GM19328 (cell line): ENCODE data around the gene CHD1L.
"Not testable (repeated sequence)": the region's sequence is repeated elsewhere in the genome, so short reads cannot be mapped to it uniquely, and the experiment has no call there.

Source experiments
- ATAC-seq: cut with Tn5 transposase; IDR thresholded peaks from one replicate; pipeline ENCODE4 v1.9.1; 2021; ENCODE audit warnings: mild to moderate bottlenecking, moderate library complexity; ENCODE audit not compliant: unreplicated experiment

Gene CHD1L

GRCh38 chr1:147264158-147264768, 21.8 kb downstream of the CHD1L start:
- ATAC-seq: no peak

DNA sequence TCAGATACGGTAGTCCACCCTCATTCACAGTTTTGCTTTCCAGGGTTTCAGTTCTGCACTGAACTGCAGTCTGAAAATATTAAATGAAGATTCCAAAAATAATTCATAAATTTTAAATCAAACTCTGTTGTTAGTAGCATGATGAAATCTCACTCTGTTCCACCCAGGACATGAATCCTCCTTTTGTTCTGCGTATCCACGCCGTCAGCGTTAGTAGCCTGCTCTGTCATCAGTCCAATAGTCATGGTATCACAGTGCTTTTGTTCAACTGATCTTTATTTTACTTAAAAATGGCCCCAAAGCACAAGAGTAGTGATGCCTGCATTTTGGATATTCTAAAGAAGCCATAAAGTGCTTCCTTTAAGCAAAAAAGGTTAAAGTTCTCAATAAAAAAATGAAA, 23.9 kb downstream of the CHD1L start:
- ATAC-seq: no peak

DNA sequence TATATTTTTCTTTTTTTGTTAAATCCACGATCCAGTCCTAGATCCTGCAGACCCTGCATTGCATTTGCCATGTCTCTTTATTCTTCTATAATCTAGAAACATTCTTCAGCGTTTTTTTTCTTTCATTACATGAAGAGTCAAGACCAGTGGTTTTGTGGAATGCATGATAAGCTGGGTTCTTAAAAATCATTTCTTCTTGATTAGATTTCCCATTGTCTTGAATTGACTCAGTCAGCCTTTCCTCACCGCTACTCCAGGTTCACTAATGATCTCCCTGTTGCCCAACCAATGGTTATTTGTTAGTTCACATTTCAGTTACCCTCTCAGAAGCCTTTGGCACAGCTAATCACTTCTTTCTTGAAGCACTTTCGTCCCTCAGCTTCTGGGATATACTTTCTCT, 25.2 kb downstream of the CHD1L start:
- no peak for ATAC-seq

GRCh38 chr1:147270721-147271120, 28.2 kb downstream of the CHD1L start:
- ATAC-seq: no peak

GRCh38 chr1:147272042-147272441, 29.6 kb downstream of the CHD1L start:
- no peak for ATAC-seq

DNA sequence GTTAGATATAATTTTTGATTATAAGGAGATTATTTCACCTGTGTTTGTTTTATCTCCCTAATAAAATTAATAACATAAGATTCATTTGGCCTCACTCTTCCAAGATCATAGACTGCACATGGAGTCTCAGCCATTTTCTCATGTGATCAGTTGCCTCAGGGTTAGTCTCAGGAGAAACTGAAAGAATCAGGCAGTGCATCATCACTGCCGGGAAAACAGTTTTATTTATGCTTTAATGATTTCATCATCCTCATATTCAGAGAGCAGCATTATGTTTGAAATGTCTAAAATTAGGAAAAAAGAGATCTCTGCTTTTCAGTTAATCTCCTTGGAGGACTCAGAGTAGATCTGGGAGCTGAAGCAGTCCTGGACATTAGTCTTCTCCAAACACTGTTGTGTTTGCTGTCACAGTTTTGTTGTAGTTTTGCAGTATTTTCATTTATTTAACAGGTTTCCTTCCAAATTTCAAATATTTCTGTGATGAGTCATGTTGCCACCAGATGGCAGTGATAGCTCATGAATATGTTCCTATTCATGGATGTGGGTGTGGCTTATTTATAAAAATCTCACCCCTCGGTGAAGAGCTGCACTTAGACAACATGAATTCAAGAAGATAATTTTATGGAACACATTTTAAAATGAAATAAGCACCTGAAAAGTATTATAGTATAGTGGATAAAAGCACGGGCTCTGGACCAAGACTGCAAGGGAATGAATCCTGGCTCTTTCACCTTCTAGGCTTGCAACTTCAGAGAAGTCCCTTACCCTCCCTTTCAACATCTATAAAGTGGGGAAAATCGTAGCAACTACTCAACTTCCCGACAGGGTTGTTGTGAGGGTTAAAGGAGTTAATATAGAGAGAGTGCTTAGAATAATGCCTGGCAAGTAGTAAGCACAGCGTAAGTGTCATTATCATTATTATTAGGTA, 31.2 kb downstream of the CHD1L start:
- ATAC-seq: no peak

DNA sequence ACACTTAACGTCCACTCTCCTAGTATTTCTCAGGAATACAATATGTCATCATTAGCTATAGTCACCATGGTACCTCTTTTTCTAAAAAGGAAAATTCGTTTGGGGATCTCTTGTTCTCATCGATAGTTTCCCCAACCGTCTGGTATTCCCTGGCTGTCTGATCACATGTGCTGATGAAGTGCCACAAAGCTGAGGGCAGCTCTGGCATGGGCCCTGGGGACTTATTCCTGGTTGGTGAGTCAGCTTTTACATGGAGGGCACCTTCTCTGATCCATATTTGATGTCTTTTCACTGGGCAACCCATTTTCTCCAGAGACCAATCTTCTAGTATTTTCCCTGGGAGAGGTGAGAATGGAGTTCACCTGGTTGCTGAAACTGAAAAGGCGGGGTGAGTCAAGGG, 39.5 kb downstream of the CHD1L start:
- no peak for ATAC-seq

GRCh38 chr1:147283011-147283410, 40.5 kb downstream of the CHD1L start:
- no peak for ATAC-seq

DNA sequence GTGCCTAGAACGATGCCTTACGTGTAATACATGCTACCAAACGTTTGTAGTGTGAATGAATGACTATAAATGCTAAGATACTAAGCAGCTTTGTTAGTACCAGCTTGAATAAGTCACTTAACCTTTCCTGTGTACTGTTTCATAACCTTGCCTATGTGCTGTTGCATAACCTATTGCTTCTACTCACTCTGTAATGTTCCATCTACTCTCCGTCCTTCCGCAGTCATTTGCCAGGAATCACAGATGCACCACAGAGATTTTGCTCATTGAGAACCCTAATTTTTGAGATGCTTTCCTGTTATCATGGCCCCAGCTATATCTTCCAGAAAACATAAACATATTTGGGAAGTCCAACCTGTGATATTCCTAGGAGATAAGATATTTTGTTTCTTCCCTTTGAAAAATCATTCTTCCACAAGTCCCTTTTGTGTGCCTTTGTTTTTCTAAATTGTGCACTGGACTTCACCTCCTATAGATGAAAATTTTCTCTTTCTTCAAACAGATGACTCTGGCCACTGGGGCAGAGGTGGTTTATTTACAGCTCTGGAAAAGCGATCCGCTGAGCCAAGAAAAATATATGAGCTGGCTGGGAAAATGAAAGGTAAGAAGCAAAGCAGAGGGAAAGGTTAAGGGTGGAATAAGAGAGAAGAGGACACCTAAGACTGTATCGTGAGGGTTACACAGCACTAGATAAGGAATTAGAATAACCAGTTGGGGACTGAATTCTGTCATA, 44.8 kb downstream of the CHD1L start:
- ATAC-seq: no peak

- ATAC-seq: no peak
These were observed 49.5 kb downstream of the CHD1L start for GRCh38 chr1:147292012-147292411.

- ATAC-seq: no peak
These were observed 50.3 kb downstream of the CHD1L start for GRCh38 chr1:147292631-147293251.

DNA sequence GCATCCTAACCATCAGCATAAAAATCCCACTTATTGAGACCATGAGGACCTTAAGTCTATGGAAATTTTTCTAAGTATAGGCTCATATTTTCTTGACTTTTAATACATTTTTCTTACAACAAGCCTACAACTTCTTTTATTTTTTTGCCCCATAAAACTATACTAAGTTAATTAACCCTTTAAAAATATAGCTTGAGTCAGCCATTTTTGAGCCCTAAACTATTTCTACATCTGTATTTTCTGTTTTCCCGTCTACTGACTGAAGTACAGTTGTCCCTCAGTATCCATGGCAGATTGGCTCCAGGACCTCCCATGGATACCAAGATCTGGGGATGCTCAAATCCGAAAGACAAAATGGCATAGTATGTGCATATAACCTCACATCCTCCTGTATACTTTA, 55.0 kb downstream of the CHD1L start:
- no peak for ATAC-seq

DNA sequence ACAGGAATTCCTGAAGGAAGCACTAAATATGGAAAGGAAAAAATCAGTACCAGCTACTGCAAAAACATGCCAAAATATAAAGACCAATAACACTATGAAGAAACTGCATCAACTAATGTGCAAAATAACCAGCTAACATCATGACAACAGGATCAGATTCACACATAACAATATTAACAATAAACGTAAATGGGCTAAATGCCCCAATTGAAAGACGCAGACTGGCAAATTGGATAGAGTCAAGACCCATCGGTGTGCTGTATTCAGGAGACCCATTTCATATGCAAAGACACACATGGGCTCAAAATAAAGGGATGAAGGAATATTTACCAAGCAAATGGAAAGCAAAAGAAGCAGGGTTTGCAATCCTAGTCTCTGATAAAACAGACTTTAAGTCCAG, 63.3 kb downstream of the CHD1L start:
- not testable (repeated sequence) for ATAC-seq

- no peak for ATAC-seq
These were observed 74.5 kb downstream of the CHD1L start for GRCh38 chr1:147316968-147317367.

DNA sequence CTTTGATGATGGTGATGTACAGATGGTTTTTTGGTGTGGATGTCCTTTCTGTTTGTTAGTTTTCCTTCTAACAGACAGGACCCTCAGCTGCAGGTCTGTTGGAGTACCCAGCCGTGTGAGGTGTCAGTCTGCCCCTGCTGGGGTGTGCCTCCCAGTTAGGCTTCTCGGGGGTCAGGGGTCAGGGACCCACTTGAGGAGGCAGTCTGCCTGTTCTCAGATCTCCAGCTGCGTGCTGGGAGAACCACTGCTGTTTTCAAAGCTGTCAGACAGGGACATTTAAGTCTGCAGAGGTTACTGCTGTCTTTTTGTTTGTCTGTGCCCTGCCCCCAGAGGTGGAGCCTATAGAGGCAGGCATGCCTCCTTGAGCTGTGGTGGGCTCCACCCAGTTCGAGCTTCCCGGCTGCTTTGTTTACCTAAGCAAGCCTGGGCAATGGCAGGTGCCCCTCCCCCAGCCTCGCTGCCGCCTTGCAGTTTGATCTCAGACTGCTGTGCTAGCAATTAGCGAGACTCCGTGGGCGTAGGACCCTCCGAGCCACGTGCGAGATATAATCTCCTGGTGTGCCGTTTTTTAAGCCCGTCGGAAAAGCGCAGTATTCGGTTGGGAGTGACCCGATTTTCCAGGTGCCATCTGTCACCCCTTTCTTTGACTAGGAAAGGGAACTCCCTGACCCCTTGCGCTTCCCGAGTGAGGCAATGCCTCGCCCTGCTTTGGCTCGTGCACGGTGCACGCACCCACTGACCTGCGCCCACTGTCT, 84.6 kb downstream of the CHD1L start:
- not testable (repeated sequence) for ATAC-seq

GRCh38 chr1:147334292-147334691, 91.8 kb downstream of the CHD1L start:
- ATAC-seq: no peak

DNA sequence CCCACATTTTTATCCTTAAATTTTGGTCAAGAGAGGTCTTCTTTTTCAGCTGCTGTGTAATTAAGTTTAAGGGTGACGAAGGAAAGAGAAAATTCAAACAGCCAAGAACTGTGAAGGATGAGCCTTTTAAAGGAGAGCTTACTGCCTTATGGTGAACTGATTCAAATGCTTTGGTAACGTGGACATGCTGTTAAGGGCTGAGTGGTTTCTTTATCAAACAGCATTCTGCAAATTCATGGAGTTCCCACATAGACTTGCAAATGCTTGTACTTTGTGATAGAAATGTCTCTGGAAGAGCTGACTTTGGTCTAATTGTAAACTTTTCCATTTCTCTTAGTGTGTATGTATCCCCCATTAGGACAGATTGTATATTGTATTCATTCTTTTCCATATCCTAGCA, 93.8 kb downstream of the CHD1L start:
- ATAC-seq: no peak

DNA sequence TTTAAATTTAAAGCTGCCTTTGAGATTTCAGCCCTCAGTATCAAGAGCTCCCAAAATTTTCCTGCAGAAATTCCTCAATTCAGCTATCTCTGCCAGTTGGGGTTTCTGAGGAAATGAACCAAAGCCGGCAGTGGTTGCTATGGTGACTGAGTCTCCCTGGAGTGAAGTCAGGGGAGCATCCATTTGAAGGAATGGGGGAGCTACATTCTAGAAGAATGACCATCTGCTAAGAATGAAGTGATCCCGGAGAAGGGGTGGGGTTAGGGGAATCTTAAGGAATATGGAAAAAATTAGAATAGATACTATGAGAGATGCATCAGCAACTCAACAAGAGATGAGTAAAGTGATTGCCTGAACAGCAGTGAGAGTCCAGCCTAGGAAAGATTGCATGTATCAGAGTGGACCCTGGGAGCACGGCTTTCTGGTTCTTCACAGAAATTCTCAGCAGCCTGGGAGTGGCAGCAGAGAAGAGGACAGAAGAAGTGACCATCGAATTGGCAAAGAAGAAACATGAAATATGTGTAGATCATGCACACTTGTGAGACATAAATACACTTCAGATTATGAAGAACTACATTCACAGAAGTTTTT, 94.7 kb downstream of the CHD1L start:
- no peak for ATAC-seq

GRCh38 chr1:147338571-147338970, 96.1 kb downstream of the CHD1L start:
- no peak for ATAC-seq

DNA sequence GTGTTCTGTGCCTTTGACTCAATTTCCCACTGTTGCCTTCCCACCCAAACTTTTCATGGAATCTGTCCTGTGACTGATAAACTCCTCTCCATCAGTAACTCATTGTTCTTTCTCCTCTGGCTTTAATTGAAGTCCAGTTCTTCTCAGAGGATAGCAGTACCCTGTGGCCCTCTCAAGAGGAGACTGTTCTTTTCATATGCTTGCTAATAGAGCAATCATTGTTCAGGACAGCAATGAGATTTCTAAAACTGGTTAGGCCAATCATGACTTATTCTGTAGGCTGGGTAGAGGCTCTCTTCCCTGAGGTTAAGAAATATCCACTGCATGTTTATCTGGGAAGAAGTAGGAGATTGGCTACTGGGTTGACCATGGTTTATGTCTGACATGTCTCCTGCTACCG, 98.8 kb downstream of the CHD1L start:
- ATAC-seq: no peak
